Measurements from ENCODE around the gene ACE.

DNA sequence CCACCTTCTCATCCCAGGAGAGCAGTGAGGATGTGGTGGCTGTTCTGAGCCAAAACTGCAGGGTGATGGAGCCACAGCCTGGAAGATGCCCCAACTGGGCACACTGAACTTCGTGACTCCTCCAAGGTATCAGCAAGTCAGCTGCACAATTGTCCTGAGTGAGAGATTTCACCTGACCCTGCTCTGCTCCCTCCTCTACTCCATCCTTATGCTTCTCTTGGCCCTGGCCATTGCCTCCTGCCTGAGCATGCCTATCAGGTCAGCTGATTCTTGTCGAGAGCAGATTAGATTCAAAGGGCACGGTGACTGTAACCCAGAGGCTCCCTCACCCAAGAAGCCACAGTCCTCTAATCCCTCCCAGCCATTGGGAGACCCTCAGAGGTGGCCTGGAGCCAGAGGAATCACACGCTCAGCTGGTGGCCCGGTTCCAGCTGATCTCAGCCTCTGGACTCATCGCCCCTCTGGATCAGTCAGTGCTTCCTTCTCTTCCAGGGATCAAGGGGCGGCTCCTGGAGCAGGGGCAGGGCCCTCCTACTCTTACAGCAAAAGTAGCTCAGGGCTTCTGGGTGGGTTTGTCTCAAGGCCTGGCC is 23.8 kb upstream of the ACE start:
- TF ChIP-seq ZNF274 (IDR thresholded peaks at IDR 0.05; ENCODE audit: low read depth, low read length) (no peak), YY1 (IDR thresholded peaks at IDR 0.05; ENCODE audit: insufficient read depth, insufficient read length) (no peak)
